ENCODE results near the gene DALRD3.
A peak's percentile ranks its signal among the peaks of the same experiment; 100 is the strongest.
"Not testable (repeated sequence)": the region's sequence is repeated elsewhere in the genome, so short reads cannot be mapped to it uniquely, and the experiment has no call there.

DALRD3 gene

GRCh38 chr3:49021213-49021812, 2.9 kb upstream of the DALRD3 start:
- peak; percentile 99 for DNase-seq

GRCh38 chr3:49020330-49021212, 2.2 kb upstream of the DALRD3 start:
- DNase-seq = no peak

- no peak for DNase-seq
Observed at GRCh38 chr3:49019941-49020329, 1.6 kb upstream of the DALRD3 start.

- no peak for DNase-seq
Observed at GRCh38 chr3:49018707-49019006, 277 bp upstream of the DALRD3 start.

GRCh38 chr3:49017229-49017970, 980 bp downstream of the DALRD3 start:
- DNase-seq = no peak

- no peak for DNase-seq
Observed at GRCh38 chr3:49016414-49017228, 1.8 kb downstream of the DALRD3 start.

GRCh38 chr3:49015765-49016164, 2.6 kb downstream of the DALRD3 start:
- no peak for DNase-seq

- no peak for DNase-seq
Observed at GRCh38 chr3:49015072-49015471, 3.3 kb downstream of the DALRD3 start.

- peak; percentile 42 for DNase-seq
Observed at GRCh38 chr3:49013738-49014660, 4.4 kb downstream of the DALRD3 start.

GRCh38 chr3:49013113-49013737, 5.2 kb downstream of the DALRD3 start:
- no peak for DNase-seq

GRCh38 chr3:49012441-49013017, 5.9 kb downstream of the DALRD3 start:
- DNase-seq = no peak

- no peak for DNase-seq
Observed at GRCh38 chr3:49009396-49009795, 9.0 kb downstream of the DALRD3 start.

GRCh38 chr3:49008627-49009026, 9.8 kb downstream of the DALRD3 start:
- DNase-seq = not testable (repeated sequence)

GRCh38 chr3:49007771-49008528, 10.4 kb downstream of the DALRD3 start:
- peak; percentile 87 for DNase-seq

- peak; percentile 96 for DNase-seq
Observed at GRCh38 chr3:49007068-49007770, 11.2 kb downstream of the DALRD3 start, which contains the start of gene WDR6. WDR6 (plus strand) TSS chr3:49007391; CDS start chr3:49007432, 41 bp downstream.

GRCh38 chr3:49006408-49007067, 11.8 kb downstream of the DALRD3 start:
- no peak for DNase-seq

GRCh38 chr3:49005998-49006397, 12.4 kb downstream of the DALRD3 start:
- DNase-seq = no peak

- no peak for DNase-seq
Observed at GRCh38 chr3:49005303-49005680, 13.1 kb downstream of the DALRD3 start.
